Stimulated activated naive CD4-positive, alpha-beta T cell (primary cell): ENCODE data around the gene RNF34.

ENCODE experiments used
- DNase-seq, 6 experiments: peaks; one replicate each; lab custom pipeline; 2025; lab: John Stamatoyannopoulos, UW

Gene RNF34

DNA sequence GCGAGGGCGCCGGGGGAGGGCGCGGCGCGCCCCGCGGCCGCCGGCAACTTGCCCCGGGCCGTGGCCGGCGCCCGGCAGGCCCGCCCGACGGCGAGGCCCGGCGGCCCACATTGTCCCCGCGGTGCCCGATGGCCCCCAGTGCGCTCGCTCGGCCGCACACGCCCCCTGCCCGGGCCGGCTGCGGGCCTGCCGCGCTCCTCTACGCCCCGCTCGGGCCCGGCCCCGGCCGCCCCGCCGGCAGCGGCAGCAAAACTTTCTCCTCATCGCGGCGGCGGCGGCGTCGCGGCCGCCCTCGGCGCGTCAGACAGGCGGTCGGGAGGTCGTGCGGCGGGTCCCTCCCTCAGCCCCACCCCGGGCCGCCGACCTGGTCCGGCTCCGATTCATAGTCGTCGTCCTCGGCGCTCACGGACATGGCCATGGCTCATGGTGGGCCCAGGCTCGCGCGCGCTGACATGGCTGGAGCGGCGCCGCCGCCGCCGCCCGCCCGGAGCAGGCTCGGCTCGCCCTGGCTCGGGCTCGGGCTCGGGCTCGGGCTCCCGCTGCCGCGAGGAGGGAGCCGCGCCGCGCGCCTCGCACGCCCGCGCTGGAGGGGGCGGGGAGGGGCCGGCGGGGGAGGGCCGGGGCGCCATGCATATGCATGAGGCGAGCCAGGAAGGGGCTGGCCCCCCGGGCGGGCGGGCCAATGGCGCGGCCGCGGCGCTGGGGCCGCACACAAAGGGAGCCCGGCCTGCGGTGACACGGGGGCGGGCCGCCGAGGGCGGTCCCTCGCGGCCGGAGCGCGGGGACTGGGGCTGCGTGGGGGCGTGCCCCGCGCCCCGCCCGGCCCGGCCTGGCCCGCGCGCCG, 67.1 kb downstream of the RNF34 start:
- peak; percentile 77 to 86 (median 86) for DNase-seq

- DNase-seq, result peak in 2 of 6 experiments; percentile 39 to 75
Observed at GRCh38 chr12:121467638-121468498, 68.0 kb downstream of the RNF34 start.

- DNase-seq, result no peak
Observed at GRCh38 chr12:121468499-121468801, 68.5 kb downstream of the RNF34 start.

GRCh38 chr12:121470751-121471150, 70.8 kb downstream of the RNF34 start:
- DNase-seq, result no peak

DNA sequence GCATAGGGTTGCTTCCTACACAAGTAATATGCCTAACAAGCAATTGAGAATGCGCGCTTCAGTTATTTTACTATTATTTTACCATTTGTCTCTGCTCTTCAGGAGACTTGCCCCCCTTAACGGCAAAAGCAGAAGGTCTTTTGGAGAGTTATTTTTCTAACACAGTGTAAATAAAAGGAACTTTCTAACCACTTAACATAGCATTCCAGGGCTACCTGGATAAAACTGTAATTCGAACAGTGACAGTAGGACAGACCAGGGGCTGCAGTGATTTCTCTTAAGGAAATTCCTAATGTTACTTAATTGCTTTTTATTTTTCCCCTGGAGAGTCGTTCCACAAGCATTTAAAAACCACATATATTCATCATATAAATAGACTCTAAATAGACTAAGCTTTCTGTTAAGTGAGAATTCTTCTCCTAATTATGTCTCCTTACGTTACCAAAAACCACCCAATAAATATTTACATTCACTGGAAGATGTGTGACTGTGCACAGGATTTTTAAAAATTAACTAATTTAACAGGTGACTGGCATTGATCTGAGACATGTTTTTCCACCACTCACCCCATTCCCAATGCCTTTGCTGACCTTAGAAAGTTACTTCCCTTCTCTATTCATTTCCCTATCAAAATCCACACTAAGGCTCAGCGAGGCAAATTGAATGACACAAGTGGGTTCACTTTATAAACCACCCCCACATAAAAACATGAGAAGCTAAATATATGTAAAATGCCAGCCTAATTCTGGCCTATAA, 72.4 kb downstream of the RNF34 start:
- DNase-seq, result no peak
